RWPE1 (cell line): ENCODE data around the gene NRARP.
A peak's percentile ranks its signal among the peaks of the same experiment; 100 is the strongest.

ENCODE experiments used
- CTCF ChIA-PET: fragments of 350-600 bp; sonication (Branson Sonifier 250); formaldehyde crosslinking; extraction: SDS; loops from one replicate; lab custom pipeline; 2021; lab: Yijun Ruan, JAX
- POLR2A ChIA-PET: fragments of 400-600 bp; formaldehyde crosslinking; extraction: SDS; loops from one replicate; lab custom pipeline; 2020; ENCODE audit warnings: antibody characterized with exemption; ENCODE audit not compliant: low non-redundant PET; lab: Yijun Ruan, JAX
- DNase-seq: peaks from one replicate; pipeline ENCODE4 v3.0.0; 2012; ENCODE audit warnings: low spot score
- H3K27ac ChIP-seq: fragments of 450-650 bp; 2 replicates; pipeline ENCODE4 v1.5.1; 2017
- TF ChIP-seq, protein P1 (sequence below): fragments of 450-650 bp; conservative IDR thresholded peaks from 2 replicates; pipeline ENCODE4 v1.5.1; 2017; ENCODE audit warnings: low read depth, mild to moderate bottlenecking

NRARP gene

DNA sequence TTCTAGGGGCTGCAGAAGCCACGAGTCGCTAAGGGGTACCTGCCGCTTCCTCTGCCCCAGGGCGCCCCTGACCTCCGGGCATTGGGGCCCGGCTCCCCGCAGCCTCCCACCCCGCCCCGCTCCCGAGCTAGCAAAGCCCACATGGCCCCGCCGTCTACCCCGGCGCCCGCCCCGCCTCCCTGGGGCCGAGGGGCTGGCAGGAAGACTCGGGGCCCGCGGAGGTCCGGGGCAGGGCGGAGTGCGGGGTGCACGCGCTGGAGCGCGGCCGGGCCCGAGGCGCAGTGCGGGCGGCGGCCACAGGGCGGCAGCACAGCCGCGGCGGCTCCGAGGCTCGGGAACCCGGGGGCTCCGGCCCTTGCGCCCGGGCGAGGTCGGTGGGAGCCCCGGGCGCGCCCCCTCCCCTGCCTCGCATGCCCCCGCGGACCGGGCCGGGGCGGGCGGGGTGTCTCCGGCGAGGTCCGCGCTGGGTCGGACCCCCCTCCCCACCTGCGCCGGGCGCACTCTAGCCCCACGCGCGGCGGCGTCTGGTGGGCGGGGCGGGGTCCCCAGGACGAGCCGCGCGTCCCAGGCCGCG, 6.7 kb downstream of the NRARP start:
- peak; percentile 80 for DNase-seq
- TF ChIP-seq, protein P1, sequence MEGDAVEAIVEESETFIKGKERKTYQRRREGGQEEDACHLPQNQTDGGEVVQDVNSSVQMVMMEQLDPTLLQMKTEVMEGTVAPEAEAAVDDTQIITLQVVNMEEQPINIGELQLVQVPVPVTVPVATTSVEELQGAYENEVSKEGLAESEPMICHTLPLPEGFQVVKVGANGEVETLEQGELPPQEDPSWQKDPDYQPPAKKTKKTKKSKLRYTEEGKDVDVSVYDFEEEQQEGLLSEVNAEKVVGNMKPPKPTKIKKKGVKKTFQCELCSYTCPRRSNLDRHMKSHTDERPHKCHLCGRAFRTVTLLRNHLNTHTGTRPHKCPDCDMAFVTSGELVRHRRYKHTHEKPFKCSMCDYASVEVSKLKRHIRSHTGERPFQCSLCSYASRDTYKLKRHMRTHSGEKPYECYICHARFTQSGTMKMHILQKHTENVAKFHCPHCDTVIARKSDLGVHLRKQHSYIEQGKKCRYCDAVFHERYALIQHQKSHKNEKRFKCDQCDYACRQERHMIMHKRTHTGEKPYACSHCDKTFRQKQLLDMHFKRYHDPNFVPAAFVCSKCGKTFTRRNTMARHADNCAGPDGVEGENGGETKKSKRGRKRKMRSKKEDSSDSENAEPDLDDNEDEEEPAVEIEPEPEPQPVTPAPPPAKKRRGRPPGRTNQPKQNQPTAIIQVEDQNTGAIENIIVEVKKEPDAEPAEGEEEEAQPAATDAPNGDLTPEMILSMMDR: peak; percentile 99
- CTCF ChIA-PET: interaction anchor here (0.6 to 1.1 kb wide), 7 partner anchors 71 to 226 kb away, joined by 3 to 7 read pairs (median 3); no protein-coding TSS in a partner anchor
- POLR2A ChIA-PET: no interaction called here
- no peak overlapping the region for H3K27ac ChIP-seq

DNA sequence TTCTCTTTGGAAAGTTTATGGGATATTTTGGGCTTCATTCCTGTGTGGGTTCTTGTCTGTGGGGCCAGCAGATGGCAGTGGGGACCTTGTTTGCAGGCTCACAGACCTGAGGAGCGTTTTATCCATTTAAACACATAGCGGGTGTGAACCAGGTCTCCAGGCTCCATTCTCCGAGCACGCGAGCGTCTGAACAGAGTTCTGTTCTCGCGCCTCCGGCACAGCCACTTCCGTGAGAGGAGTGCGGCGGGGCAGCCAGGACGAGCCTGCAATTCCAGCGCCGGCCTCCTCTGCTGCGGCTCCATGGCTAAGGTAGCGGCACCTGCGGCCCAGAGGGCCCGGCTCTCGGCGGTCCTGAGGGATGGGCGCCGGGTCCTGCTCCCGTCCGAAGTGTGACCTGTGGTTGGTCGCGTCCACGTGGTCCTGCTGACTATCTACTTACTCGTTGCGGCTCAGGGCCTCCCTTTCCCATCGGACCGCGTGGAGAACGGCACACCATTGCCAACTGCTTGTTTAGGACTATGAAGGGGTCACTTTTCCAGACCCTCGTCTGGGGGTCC, 7.3 kb downstream of the NRARP start:
- TF ChIP-seq, protein P1: no peak
- ChIA-PET POLR2A (no interaction called here), CTCF (interaction anchor here (0.6 to 1.9 kb wide), 6 partner anchors 7 to 225 kb away, joined by 3 to 7 read pairs (median 4); partner anchors contain the start of gene NRARP)
- no peak for DNase-seq
- no peak overlapping the region for H3K27ac ChIP-seq

DNA sequence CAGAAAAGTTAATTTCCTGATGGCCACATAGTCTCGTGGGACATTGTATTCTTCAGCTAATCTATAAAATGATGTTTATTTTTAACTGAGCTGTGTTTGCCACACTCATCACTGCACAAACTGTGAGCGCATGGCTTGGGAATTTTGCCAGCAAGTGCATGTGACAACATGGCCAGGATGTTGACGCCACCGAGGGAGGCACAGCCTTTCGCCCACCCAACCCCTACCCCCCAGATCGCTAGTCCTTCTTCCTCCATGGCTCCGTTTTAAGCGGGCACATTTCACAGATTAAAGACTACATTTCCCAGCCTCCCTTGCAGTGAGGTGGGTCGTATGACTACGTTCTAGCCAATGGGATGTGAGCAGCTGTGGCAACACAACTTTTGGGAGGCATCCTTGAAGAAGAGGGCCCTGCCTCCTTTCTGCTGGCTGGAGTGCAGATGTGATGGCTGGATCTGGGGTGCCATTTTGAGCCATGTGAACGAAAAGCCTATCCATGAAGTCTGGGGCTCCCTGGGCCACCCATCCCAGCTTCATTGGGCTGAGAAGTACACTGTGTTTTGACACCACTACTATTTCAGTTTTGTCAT, 7.9 kb downstream of the NRARP start:
- POLR2A ChIA-PET: interaction anchor here (0.5 kb wide), 1 partner anchor 231 kb away, joined by 3 read pairs; no protein-coding TSS in a partner anchor
- TF ChIP-seq, protein P1: no peak
- no peak for DNase-seq
- CTCF ChIA-PET: interaction anchor here (0.5 to 1.9 kb wide), 6 partner anchors 8 to 258 kb away, joined by 3 to 12 read pairs (median 4); partner anchors contain the start of genes MRPL41, NRARP and TOR4A
- no peak overlapping the region for H3K27ac ChIP-seq

GRCh38 chr9:137293482-137294090, 8.5 kb downstream of the NRARP start:
- no peak overlapping the region for H3K27ac ChIP-seq
- TF ChIP-seq, protein P1: no peak
- DNase-seq: no peak
- ChIA-PET POLR2A (interaction anchor here (0.5 kb wide), 1 partner anchor 231 kb away, joined by 3 read pairs; no protein-coding TSS in a partner anchor), CTCF (interaction anchor here (0.6 to 1.9 kb wide), 6 partner anchors 8 to 259 kb away, joined by 3 to 12 read pairs (median 5); partner anchors contain the start of genes MRPL41, NRARP and TOR4A)

- CTCF ChIA-PET: interaction anchor here (0.6 to 1.9 kb wide), 5 partner anchors 9 to 259 kb away, joined by 3 to 12 read pairs (median 6); partner anchors contain the start of genes MRPL41 and NRARP
- no peak for DNase-seq
- H3K27ac ChIP-seq: no peak overlapping the region
- TF ChIP-seq, protein P1: no peak
- POLR2A ChIA-PET: no interaction called here
These were observed 9.0 kb downstream of the NRARP start for GRCh38 chr9:137293094-137293481.

DNA sequence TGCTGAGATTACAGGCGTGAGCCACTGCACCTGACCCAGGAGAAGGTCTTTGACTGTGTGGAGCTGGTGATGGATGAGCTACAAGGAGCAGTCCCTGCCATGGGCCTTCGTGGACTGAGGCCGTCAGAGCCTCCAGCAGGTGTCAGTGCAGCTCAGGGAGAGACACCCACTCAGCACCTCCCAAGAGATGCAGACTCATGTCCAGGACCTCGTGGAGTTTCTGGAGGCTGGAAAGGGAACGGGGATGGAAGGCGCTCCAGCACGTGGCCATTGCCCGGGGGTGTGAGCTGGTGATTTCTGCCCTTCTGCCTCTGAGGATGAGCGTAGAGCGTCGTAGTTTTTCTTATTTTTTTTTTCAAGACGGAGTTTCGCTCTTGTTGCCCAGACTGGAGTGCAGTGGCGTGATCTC, 15.1 kb downstream of the NRARP start:
- no peak overlapping the region for H3K27ac ChIP-seq
- DNase-seq: no peak
- POLR2A ChIA-PET: interaction anchor here (1.0 kb wide), 1 partner anchor 9 kb away, joined by 7 read pairs; the partner anchor contains the start of gene TOR4A
- CTCF ChIA-PET: interaction anchor here (0.5 to 1.4 kb wide), 7 partner anchors 14 to 747 kb away, joined by 3 to 4 read pairs (median 3); partner anchors contain the start of gene NRARP
- TF ChIP-seq, protein P1: peak; percentile 83
